ENCODE measurements around the gene ITSN1. TPM values are rescaled to one million over a fixed set of nuclear protein-coding genes. Genes with fewer than 3 reads are reported as not detected.
"Not testable (repeated sequence)": the region's sequence is repeated elsewhere in the genome, so short reads cannot be mapped to it uniquely, and the experiment has no call there.

Gene ITSN1
- total and polyA plus RNA-seq, 2 donors from 2014 or later = 8.1 to 42.5 TPM

GRCh38 chr21:33783187-33783979 is 141.1 kb downstream of the ITSN1 start:
- H3K27me3 ChIP-seq (ENCODE audit: control insufficient read depth, insufficient read depth, low read length) = no peaks in the 10 kb centered on the region
- intact Hi-C loops (cut with DNase I) = no loop called here
- no peaks in the 10 kb centered on the region for H3K9me3 ChIP-seq (ENCODE audit: control insufficient read depth in 2 of 3, insufficient read depth in 1 of 3, low read length in 3 of 3)
- FAIRE-seq = peak; percentile 19
- no peak overlapping the region for H3K27ac ChIP-seq (ENCODE audit: low read depth in 2 of 2, low read length in 2 of 2)
- H3K4me3 ChIP-seq (ENCODE audit: low read length in 3 of 3) = no peak overlapping the region
- no peak overlapping the region for H3K9ac ChIP-seq (ENCODE audit: low read length in 3 of 3)
- no peak for TF ChIP-seq CTCF (IDR thresholded peaks at IDR 0.05; ENCODE audit: borderline replicate concordance, extremely low read depth, insufficient read depth)
- H3K36me3 ChIP-seq (ENCODE audit: control insufficient read depth in 2 of 3, insufficient read depth in 3 of 3, low read length in 3 of 3) = peaks cover 0 to 6% (median 0%) of the 10 kb centered on the region in 3 donors
- DNase-seq = no peak
- H3K4me1 ChIP-seq (ENCODE audit: control insufficient read depth in 2 of 3, insufficient read depth in 2 of 3, low read depth in 1 of 3, low read length in 3 of 3) = no peaks in the 10 kb centered on the region

- no peak for TF ChIP-seq CTCF (IDR thresholded peaks at IDR 0.05; ENCODE audit: borderline replicate concordance, extremely low read depth, insufficient read depth)
- FAIRE-seq (no peak), DNase-seq (no peak)
- Histone ChIP-seq H3K27ac (ENCODE audit: low read depth in 2 of 2, low read length in 2 of 2) (no peak overlapping the region), H3K4me3 (ENCODE audit: low read length in 3 of 3) (no peak overlapping the region), H3K4me1 (ENCODE audit: control insufficient read depth in 2 of 3, insufficient read depth in 2 of 3, low read depth in 1 of 3, low read length in 3 of 3) (no peaks in the 10 kb centered on the region), H3K9ac (ENCODE audit: low read length in 3 of 3) (no peak overlapping the region), H3K27me3 (ENCODE audit: control insufficient read depth, insufficient read depth, low read length) (no peaks in the 10 kb centered on the region), H3K36me3 (ENCODE audit: control insufficient read depth in 2 of 3, insufficient read depth in 3 of 3, low read length in 3 of 3) (peaks cover 0 to 5% (median 0%) of the 10 kb centered on the region in 3 donors), H3K9me3 (ENCODE audit: control insufficient read depth in 2 of 3, insufficient read depth in 1 of 3, low read length in 3 of 3) (no peaks in the 10 kb centered on the region)
- intact Hi-C loops (cut with DNase I) = no loop called here
Measured at GRCh38 chr21:33787431-33787830, 145.1 kb downstream of the ITSN1 start.

- FAIRE-seq; intact Hi-C loops (cut with DNase I): not testable (repeated sequence)
Measured at GRCh38 chr21:33788438-33788837, 146.1 kb downstream of the ITSN1 start.

GRCh38 chr21:33789697-33790096 is 147.4 kb downstream of the ITSN1 start:
- Histone ChIP-seq H3K36me3 (ENCODE audit: control insufficient read depth in 2 of 3, insufficient read depth in 3 of 3, low read length in 3 of 3) (peaks cover 4 to 5% (median 5%) of the 10 kb centered on the region in 3 donors), H3K9me3 (ENCODE audit: control insufficient read depth in 2 of 3, insufficient read depth in 1 of 3, low read length in 3 of 3) (no peaks in the 10 kb centered on the region), H3K27ac (ENCODE audit: low read depth in 2 of 2, low read length in 2 of 2) (no peak overlapping the region), H3K9ac (ENCODE audit: low read length in 3 of 3) (no peak overlapping the region), H3K27me3 (ENCODE audit: control insufficient read depth, insufficient read depth, low read length) (no peaks in the 10 kb centered on the region), H3K4me3 (ENCODE audit: low read length in 3 of 3) (no peak overlapping the region), H3K4me1 (ENCODE audit: control insufficient read depth in 2 of 3, insufficient read depth in 2 of 3, low read depth in 1 of 3, low read length in 3 of 3) (no peaks in the 10 kb centered on the region)
- DNase-seq = no peak
- TF ChIP-seq CTCF (IDR thresholded peaks at IDR 0.05; ENCODE audit: borderline replicate concordance, extremely low read depth, insufficient read depth) = no peak
- intact Hi-C loops (cut with DNase I) = no loop called here
- FAIRE-seq = no peak

More at GRCh38 chr21:33788438-33788837, 146.1 kb downstream of the ITSN1 start:
- H3K4me3 ChIP-seq (ENCODE audit: low read length in 3 of 3); DNase-seq; H3K4me1 ChIP-seq (ENCODE audit: control insufficient read depth in 2 of 3, insufficient read depth in 2 of 3, low read depth in 1 of 3, low read length in 3 of 3); H3K9me3 ChIP-seq (ENCODE audit: control insufficient read depth in 2 of 3, insufficient read depth in 1 of 3, low read length in 3 of 3); H3K27ac ChIP-seq (ENCODE audit: low read depth in 2 of 2, low read length in 2 of 2); H3K36me3 ChIP-seq (ENCODE audit: control insufficient read depth in 2 of 3, insufficient read depth in 3 of 3, low read length in 3 of 3); H3K27me3 ChIP-seq (ENCODE audit: control insufficient read depth, insufficient read depth, low read length); H3K9ac ChIP-seq (ENCODE audit: low read length in 3 of 3): not testable (repeated sequence)
